BJ (cell line): ENCODE data around the gene SF3B2. TPM values are rescaled to one million over a fixed set of nuclear protein-coding genes. Genes with fewer than 3 reads are reported as not detected.
"Not testable (repeated sequence)": the region's sequence is repeated elsewhere in the genome, so short reads cannot be mapped to it uniquely, and the experiment has no call there.

Experiments used
- CTCF ChIA-PET: fragments of 350-600 bp; formaldehyde crosslinking; extraction: SDS; loops from one replicate; lab custom pipeline; 2021; ENCODE audit warnings: antibody characterized with exemption, inconsistent platforms; lab: Yijun Ruan, JAX
- POLR2A ChIA-PET: fragments of 300-600 bp; sonication (Branson Sonifier 250); formaldehyde crosslinking; extraction: SDS; loops from one replicate; lab custom pipeline; 2021; ENCODE audit warnings: antibody characterized with exemption; lab: Charles Lee
- DNase-seq: peaks from one replicate; pipeline ENCODE4 v3.0.0-alpha.2; 2011; ENCODE audit warnings: low read depth
- H3K27me3 ChIP-seq: 2 replicates; pipeline ENCODE4 v1.6.0; 2011; ENCODE audit warnings: low read length; ENCODE audit not compliant: control insufficient read depth, insufficient read depth
- H3K36me3 ChIP-seq: 2 replicates; pipeline ENCODE4 v1.5.1; 2011; ENCODE audit warnings: low read length; ENCODE audit not compliant: control insufficient read depth, insufficient read depth
- H3K4me3 ChIP-seq: 2 replicates; pipeline ENCODE4 v1.5.1; 2011; ENCODE audit warnings: low read depth, mild to moderate bottlenecking, control low read depth, low read length
- polyA plus RNA-seq: library from polyadenylated mRNA; depleted of rRNA; stranded (reverse); fragments of >200 nt; gene quantifications from 2 replicates; pipeline ENCODE4 v1.2.3, GENCODE V29; 2011
- TF ChIP-seq, protein P1 (sequence below): IDR thresholded peaks from 2 replicates; pipeline ENCODE4 v1.5.1; 2011; ENCODE audit warnings: low read depth, mild to moderate bottlenecking, control low read depth, inconsistent platforms, low read length, moderate library complexity; ENCODE audit not compliant: insufficient read depth

The SF3B2 gene
- polyA plus RNA-seq, 1 experiment = 82.7 TPM

GRCh38 chr11:66084821-66085475 lies 32.8 kb downstream of the SF3B2 start:
- TF ChIP-seq, protein P1, sequence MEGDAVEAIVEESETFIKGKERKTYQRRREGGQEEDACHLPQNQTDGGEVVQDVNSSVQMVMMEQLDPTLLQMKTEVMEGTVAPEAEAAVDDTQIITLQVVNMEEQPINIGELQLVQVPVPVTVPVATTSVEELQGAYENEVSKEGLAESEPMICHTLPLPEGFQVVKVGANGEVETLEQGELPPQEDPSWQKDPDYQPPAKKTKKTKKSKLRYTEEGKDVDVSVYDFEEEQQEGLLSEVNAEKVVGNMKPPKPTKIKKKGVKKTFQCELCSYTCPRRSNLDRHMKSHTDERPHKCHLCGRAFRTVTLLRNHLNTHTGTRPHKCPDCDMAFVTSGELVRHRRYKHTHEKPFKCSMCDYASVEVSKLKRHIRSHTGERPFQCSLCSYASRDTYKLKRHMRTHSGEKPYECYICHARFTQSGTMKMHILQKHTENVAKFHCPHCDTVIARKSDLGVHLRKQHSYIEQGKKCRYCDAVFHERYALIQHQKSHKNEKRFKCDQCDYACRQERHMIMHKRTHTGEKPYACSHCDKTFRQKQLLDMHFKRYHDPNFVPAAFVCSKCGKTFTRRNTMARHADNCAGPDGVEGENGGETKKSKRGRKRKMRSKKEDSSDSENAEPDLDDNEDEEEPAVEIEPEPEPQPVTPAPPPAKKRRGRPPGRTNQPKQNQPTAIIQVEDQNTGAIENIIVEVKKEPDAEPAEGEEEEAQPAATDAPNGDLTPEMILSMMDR = no peak
- no peaks in the 10 kb centered on the region for H3K36me3 ChIP-seq
- ChIA-PET POLR2A (interaction anchor here (0.6 kb wide), 1 partner anchor 23 kb away, joined by 4 read pairs; no protein-coding TSS in a partner anchor), CTCF (interaction anchor here (1.3 to 3.0 kb wide), 2 partner anchors 15 to 17 kb away, joined by 3 to 9 read pairs; partner anchors contain the start of gene PACS1)
- no peak overlapping the region for H3K4me3 ChIP-seq
- H3K27me3 ChIP-seq = no peaks in the 10 kb centered on the region
- DNase-seq = no peak

DNA sequence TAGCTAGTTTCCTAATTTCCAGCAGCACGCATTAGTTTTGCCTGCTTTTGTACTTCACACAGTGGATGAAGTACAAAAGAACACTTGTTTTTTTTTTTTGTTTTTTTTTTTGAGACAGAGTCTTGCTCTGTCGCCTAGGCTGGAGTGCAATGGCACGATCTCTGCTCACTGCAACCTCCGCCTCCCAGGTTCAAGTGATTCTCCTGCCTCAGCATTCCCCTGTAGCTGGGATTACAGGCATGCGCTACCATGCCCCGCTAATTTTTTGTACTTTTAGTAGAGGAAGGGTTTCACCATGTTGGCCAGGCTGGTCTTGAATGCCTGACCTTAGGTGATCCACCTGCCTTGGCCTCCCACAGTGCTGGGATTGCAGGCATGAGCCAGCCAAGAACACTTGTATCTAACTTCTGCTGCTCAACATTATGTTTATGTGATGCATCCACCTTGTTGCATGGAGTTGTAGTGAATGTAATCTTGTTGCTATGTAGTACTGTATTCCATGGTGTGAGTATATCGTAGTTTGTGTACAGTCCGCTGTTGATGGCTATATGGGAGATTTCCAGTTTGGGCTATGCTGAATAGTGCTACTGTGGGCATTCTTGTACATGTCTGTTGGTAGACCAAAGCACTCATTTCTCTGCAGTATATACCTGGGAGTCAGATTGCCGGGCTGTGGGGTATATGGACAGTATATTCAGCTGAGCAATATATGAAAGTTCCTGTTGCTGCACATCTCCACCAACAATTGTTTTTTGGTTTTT lies 35.2 kb downstream of the SF3B2 start:
- no peak overlapping the region for H3K4me3 ChIP-seq
- H3K36me3 ChIP-seq = no peaks in the 10 kb centered on the region
- no peak for DNase-seq
- ChIA-PET POLR2A (no interaction called here), CTCF (no interaction called here)
- H3K27me3 ChIP-seq = no peaks in the 10 kb centered on the region
- TF ChIP-seq, protein P1 = no peak

DNA sequence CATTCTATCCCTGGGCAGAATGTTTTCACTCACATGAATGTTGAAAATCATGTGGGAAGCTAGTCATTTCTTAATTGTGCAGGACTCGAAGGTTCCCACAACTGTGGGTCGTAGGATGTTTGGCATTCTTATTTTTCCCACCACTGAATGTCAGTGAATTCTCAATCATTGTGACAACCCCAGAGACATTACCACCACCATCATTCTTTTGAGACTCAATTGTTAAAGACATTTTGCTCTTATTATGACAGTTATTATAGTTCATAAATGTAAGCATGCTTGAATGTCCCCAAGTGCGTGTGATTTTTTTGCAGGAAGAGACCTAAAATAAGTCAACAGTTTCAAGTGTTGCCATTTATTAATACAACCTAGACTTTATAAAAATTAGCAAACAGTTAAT lies 36.9 kb downstream of the SF3B2 start:
- Histone ChIP-seq H3K4me3 (no peak overlapping the region), H3K27me3 (no peaks in the 10 kb centered on the region), H3K36me3 (no peaks in the 10 kb centered on the region)
- ChIA-PET POLR2A (no interaction called here), CTCF (interaction anchor here (1.7 kb wide), 1 partner anchor 21 kb away, joined by 5 read pairs; no protein-coding TSS in a partner anchor)
- DNase-seq = no peak
- TF ChIP-seq, protein P1 = no peak

- ChIA-PET POLR2A (no interaction called here), CTCF (interaction anchor here (1.7 kb wide), 1 partner anchor 22 kb away, joined by 5 read pairs; no protein-coding TSS in a partner anchor)
- H3K4me3 ChIP-seq = no peak overlapping the region
- DNase-seq = no peak
- no peaks in the 10 kb centered on the region for H3K27me3 ChIP-seq
- no peaks in the 10 kb centered on the region for H3K36me3 ChIP-seq
- TF ChIP-seq, protein P1 = no peak
Measured at GRCh38 chr11:66090288-66090687, 38.1 kb downstream of the SF3B2 start.

GRCh38 chr11:66092125-66092524 lies 40.0 kb downstream of the SF3B2 start:
- POLR2A ChIA-PET, H3K36me3 ChIP-seq, DNase-seq, H3K27me3 ChIP-seq, CTCF ChIA-PET, H3K4me3 ChIP-seq: not testable (repeated sequence)

GRCh38 chr11:66099746-66100145 lies 47.6 kb downstream of the SF3B2 start:
- CTCF ChIA-PET, H3K27me3 ChIP-seq, DNase-seq, H3K4me3 ChIP-seq, H3K36me3 ChIP-seq, POLR2A ChIA-PET: not testable (repeated sequence)
